Esophagus muscularis mucosa (tissue), 4 donors: ENCODE data around the gene HHATL. TPM values are rescaled to one million over a fixed set of nuclear protein-coding genes. Genes with fewer than 3 reads are reported as not detected.

Experiments used
- DNase-seq: peaks from one replicate; pipeline ENCODE4 v3.0.0-alpha.2; 2017; ENCODE audit errors: extremely low spot score
- H3K27ac ChIP-seq, 4 donors: fragments of 200-600 bp; sonication (generic); replicated peaks in 1 of 4; 1 replicate in 3 of 4; 2 replicates in 1 of 4; pipeline ENCODE4 v1.5.1; 2016 to 2019; ENCODE audit warnings: mild to moderate bottlenecking in 1 of 4
- H3K27me3 ChIP-seq, 4 donors: fragments of 200-600 bp; sonication (generic); one replicate each; pipeline versions ENCODE4 v1.5.1 to v1.6.0; 2016 to 2019
- H3K36me3 ChIP-seq, 4 donors: fragments of 200-600 bp; sonication (generic); one replicate each; pipeline ENCODE4 v1.5.1; 2016 to 2019
- H3K4me1 ChIP-seq, 4 donors: fragments of 200-600 bp; sonication (generic); one replicate each; pipeline ENCODE4 v1.5.1; 2016 to 2019
- H3K4me3 ChIP-seq, 4 donors: fragments of 200-600 bp; sonication (generic); 1 replicate in 2 of 4; 2 replicates in 2 of 4; pipeline ENCODE4 v1.5.1; 2016 to 2019; ENCODE audit warnings: mild to moderate bottlenecking in 4 of 4, moderate library complexity in 1 of 4
- H3K9me3 ChIP-seq, 4 donors: fragments of 200-600 bp; sonication (generic); 1 replicate in 3 of 4; 2 replicates in 1 of 4; pipeline ENCODE4 v1.5.1; 2016 to 2019
- CTCF ChIP-seq, 3 experiments: fragments of 200-600 bp in 2 of 3; fragments of 450-650 bp in 1 of 3; sonication (generic) in 2 of 3; IDR thresholded peaks; one replicate each; pipeline ENCODE4 v1.5.1; 2017 to 2019; ENCODE audit warnings: antibody characterized with exemption in 3 of 3, mild to moderate bottlenecking in 2 of 3, moderate library complexity in 1 of 3
- EP300 ChIP-seq: sonication (generic); formaldehyde crosslinking; IDR thresholded peaks from one replicate; pipeline ENCODE4 v1.6.1; 2017; ENCODE audit warnings: antibody characterized with exemption
- POLR2A ChIP-seq: fragments of 450-650 bp; IDR thresholded peaks from one replicate; pipeline ENCODE4 v1.6.1; 2017; ENCODE audit warnings: antibody characterized with exemption, moderate library complexity, mild to moderate bottlenecking, low read depth
- POLR2AphosphoS5 ChIP-seq, 2 donors: sonication (generic); formaldehyde crosslinking; IDR thresholded peaks; one replicate each; pipeline ENCODE4 v1.6.1; 2017; ENCODE audit warnings: antibody characterized with exemption in 2 of 2
- WGBS: methylation state at CpG from one replicate; pipeline ENCODE4 v1.1.5; 2018; 5-methylcytosine and 5-hydroxymethylcytosine counted together
- intact Hi-C: fragments of 100-400 bp; cut with DNase I; formaldehyde crosslinking; loops from one replicate; pipeline ENCODE4 v1.15.1; 2023
- total RNA-seq, 4 donors: library from RNA; depleted of rRNA; stranded (reverse); fragments of >200 nt; gene quantifications; one replicate each; pipeline versions ENCODE4 v1.1.0 to v1.2.1, GENCODE V29; 2016

HHATL gene
- total RNA-seq, 4 donors from 2014 or later, result 1.5 TPM; not detected in 3

DNA sequence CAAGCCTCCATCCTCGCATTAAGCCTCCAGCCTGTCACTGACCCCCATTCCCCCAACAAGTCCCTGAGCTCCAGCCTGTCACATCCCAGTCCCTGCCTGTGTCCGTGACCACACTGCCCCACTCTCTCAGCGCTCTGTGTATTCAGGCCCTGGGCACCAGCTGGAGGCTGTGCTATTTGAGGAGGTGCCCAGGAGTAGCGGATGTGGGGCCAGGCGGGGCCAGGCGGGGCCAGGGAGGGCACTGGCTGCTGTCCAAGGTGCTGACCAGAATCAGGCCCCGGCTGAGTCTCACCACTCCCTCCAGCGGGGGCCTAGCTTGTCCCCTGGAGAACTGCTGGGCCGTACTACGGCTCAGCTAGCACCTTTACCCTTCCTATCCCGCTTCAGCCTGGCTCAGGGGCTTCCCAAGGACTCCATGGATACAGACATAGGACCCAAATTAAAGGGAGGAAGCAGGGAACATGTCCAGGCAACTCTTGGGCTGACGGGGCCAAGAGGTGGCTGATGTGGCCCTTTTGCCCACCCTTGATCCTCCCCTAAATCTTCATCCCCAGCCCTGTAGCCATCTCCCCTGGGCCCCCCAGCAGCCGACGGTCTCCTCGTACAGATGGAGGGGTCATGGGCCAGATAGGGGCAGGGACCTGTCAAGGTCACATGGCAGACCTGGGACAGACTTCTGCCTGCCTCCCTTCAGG, 1.1 kb downstream of the HHATL start:
- no peak overlapping the region for H3K4me3 ChIP-seq
- TF ChIP-seq EP300 (no peak), POLR2A (peak; percentile 42), CTCF (IDR thresholded peaks at IDR 0.05) (no peak)
- 52% methylated on average over 13 of the region's 15 CpGs for WGBS
- no peaks in the 10 kb centered on the region for H3K36me3 ChIP-seq
- no peak overlapping the region for H3K27ac ChIP-seq
- H3K9me3 ChIP-seq, result no peaks in the 10 kb centered on the region
- H3K4me1 ChIP-seq, result peaks cover 0 to 10% (median 0%) of the 10 kb centered on the region in 4 donors
- intact Hi-C loops, result no loop called here
- no peak for DNase-seq
- H3K27me3 ChIP-seq, result peaks cover 0 to 10% (median 0%) of the 10 kb centered on the region in 4 donors

DNA sequence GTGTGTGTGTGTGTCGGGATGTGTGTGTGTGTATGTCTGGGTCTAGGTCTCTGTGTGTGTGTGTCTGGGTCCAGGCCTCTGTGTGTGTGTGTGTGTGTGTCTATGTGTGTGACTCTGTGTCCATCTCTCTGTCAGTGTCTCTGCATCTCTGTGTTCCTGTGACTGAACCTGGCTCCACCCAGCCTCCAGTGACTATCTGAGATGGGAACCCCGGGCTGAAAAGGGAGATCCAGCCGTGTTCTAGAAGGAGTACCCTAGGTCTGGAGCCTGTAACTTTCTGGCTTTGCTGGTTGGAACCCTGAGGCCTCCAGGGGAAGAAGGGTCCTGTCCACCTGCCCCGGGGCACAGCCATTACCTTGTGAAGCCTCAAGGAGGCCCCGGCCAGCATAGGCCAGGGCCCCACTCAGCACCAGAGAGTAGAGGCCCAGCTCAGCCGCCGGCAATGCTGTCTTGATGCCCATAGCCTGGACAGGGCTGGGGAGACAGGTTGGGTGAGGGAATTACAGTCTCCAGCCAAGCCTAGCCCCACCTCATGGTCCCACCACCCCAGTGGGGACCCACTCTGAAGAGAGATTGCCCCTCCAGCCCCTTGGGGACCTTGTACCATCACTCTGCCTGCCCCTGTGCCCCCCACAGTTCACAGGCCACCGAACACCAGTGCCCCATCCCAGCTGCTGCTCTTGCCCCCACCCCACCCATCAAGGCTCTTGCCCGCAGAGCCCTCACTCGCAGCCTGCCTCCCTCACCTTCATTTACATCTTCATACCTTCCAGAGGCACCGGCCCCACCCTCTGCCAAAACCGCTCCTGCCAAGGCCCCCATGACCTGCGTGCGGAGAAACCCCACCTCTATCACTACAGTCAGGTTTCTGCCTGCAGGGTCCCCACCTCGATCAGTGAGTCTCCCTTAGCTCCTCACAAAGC, 2.0 kb downstream of the HHATL start:
- DNase-seq, result no peak

DNA sequence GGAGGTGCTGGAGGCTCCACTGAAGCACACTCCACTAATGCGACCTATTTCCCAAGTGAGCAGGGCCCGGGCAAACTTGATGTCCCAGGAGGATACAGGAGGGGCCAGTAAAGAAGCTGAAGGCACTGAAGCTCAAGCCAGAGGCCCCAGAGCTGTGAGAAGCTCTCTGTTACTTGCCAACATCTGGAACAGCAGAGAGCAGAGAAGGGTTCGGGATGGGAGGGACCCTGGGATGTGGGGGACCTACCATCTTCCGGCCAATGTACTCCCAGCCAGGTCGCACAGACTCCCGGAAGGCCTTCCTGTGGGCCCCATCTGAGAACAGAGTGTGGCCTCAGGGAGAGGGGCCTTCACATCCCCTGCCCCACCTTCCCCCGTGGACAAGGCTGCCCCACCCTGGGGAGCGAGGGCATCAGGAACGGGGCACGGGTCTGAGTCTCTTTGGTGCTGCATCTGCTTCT, 3.1 kb downstream of the HHATL start:
- Histone ChIP-seq H3K4me3 (no peak overlapping the region), H3K4me1 (peaks cover 0 to 4% (median 0%) of the 10 kb centered on the region in 4 donors), H3K9me3 (no peaks in the 10 kb centered on the region), H3K27me3 (peaks cover 0 to 10% (median 0%) of the 10 kb centered on the region in 4 donors), H3K27ac (no peak overlapping the region), H3K36me3 (no peaks in the 10 kb centered on the region)
- TF ChIP-seq POLR2A, result no peak
- no peak for TF ChIP-seq CTCF (IDR thresholded peaks at IDR 0.05)
- no peak for TF ChIP-seq EP300
- TF ChIP-seq POLR2AphosphoS5 (IDR thresholded peaks at IDR 0.05), result no peak
- no peak for DNase-seq
- 69% methylated on average over 4 of the region's 10 CpGs for WGBS
- intact Hi-C loops, result no loop called here

More for the DNA sequence above, 2.0 kb downstream of the HHATL start:
- H3K27me3 ChIP-seq, result peaks cover 0 to 10% (median 0%) of the 10 kb centered on the region in 4 donors
- no peak overlapping the region for H3K4me3 ChIP-seq
- TF ChIP-seq POLR2A, result no peak
- TF ChIP-seq CTCF (IDR thresholded peaks at IDR 0.05), result no peak
- no peak for TF ChIP-seq EP300
- TF ChIP-seq POLR2AphosphoS5 (IDR thresholded peaks at IDR 0.05), result no peak
- no peaks in the 10 kb centered on the region for H3K9me3 ChIP-seq
- intact Hi-C loops, result no loop called here
- 75% methylated on average over 11 of the region's 15 CpGs for WGBS
- H3K4me1 ChIP-seq, result peaks cover 0 to 4% (median 0%) of the 10 kb centered on the region in 4 donors
- H3K27ac ChIP-seq, result no peak overlapping the region
- H3K36me3 ChIP-seq, result no peaks in the 10 kb centered on the region

- TF ChIP-seq POLR2AphosphoS5 (IDR thresholded peaks at IDR 0.05) (no peak), EP300 (no peak), CTCF (IDR thresholded peaks at IDR 0.05) (no peak), POLR2A (no peak)
- Histone ChIP-seq H3K36me3 (no peaks in the 10 kb centered on the region), H3K27me3 (peaks cover 0 to 10% (median 0%) of the 10 kb centered on the region in 4 donors), H3K9me3 (no peaks in the 10 kb centered on the region), H3K4me3 (no peak overlapping the region), H3K27ac (no peak overlapping the region), H3K4me1 (peaks cover 0 to 4% (median 0%) of the 10 kb centered on the region in 4 donors)
- intact Hi-C loops, result no loop called here
- 76% methylated on average over 9 of the region's 9 CpGs for WGBS
- DNase-seq, result no peak
Observed at GRCh38 chr3:42698911-42699230, 3.7 kb downstream of the HHATL start.
